Progenitor cell of endocrine pancreas (in vitro differentiated cells): Measurements from ENCODE around the gene ZNF747. TPM values are rescaled to one million over a fixed set of nuclear protein-coding genes. Genes with fewer than 3 reads are reported as not detected.
A peak's percentile ranks its signal among the peaks of the same experiment; 100 is the strongest.

ENCODE experiments used
- DNase-seq: peaks from one replicate; pipeline ENCODE4 v3.0.0; 2021; ENCODE audit warnings: low spot score; ENCODE audit not compliant: unreplicated experiment
- H3K27ac Mint-ChIP-seq: 2 replicates; pipeline ENCODE4 v1.8.0; 2021; ENCODE audit warnings: mild to moderate bottlenecking, moderate library complexity, mixed read lengths
- H3K27me3 Mint-ChIP-seq: 2 replicates; pipeline ENCODE4 v1.8.0; 2021; ENCODE audit warnings: mixed read lengths
- H3K36me3 Mint-ChIP-seq: 2 replicates; pipeline ENCODE4 v1.8.0; 2022; ENCODE audit warnings: mixed read lengths; ENCODE audit not compliant: insufficient read depth
- H3K4me1 Mint-ChIP-seq: 2 replicates; pipeline ENCODE4 v1.8.0; 2021; ENCODE audit warnings: low read depth, mixed read lengths
- H3K4me3 Mint-ChIP-seq: 2 replicates; pipeline ENCODE4 v1.8.0; 2021; ENCODE audit warnings: low read depth, mild to moderate bottlenecking, moderate library complexity, mixed read lengths
- H3K9me3 Mint-ChIP-seq: 2 replicates; pipeline ENCODE4 v1.8.0; 2021; ENCODE audit warnings: low read depth, mixed read lengths
- total RNA-seq: library from RNA; stranded (reverse); gene quantifications from 2 replicates; pipeline ENCODE4 v1.2.1, GENCODE V29; 2021
- TF ChIP-seq, protein P1 (sequence below): fragments of 200-600 bp; sonication (generic); IDR thresholded peaks from one replicate; pipeline ENCODE4 v1.5.0; 2021; ENCODE audit warnings: antibody characterized with exemption, mild to moderate bottlenecking; ENCODE audit not compliant: unreplicated experiment

The ZNF747 gene
- total RNA-seq, 1 donor from 2014 or later: 18.1 TPM

DNA sequence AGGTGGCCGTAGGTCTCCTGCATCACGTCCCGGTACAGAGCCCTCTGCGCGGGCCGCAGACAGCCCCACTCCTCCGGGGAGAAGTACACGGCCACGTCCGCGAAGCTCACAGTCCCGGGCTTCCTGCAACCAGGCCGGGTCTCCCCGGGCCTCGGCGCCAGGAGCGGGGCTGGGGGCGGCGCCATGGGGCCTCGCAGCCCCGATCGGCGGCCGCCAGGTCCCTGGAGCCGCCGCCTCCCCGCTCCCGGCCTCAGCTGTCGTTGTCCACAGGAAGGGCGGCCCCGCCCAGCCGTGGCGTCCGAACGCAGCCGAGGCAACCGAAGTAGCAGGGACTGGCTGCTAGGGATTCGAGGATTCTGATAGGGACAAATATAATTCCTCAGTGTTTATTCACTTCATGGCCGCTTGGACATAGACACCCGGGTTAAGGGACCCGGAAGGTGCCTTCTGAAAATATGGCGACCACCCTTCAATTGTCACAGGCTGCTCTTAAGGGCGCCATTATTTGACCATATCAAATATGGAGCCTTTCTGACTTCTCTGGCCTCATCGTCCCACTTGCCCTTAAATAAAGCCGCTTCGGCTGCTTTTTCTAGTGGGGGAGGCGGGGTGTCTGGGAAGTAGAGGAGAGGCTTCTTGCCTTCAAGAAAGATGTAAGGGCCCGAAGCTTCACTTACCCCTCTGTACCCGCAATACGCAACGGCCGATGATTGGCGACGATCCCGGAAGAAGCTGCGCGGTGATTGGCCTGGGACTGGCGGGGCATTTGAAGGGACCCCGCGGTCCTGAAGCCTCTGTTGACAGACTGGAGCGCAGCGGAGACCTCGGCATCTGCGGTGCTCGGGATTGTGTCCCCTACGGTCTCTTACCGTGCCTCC lies 37.0 kb upstream of the ZNF747 start, which contains the start of gene ZNF688:
Gene ZNF688 (minus strand): TSS at position 270 of the 878 bp plus-strand sequence. CDS start 85 bp downstream, at position 185.
- H3K4me3 Mint-ChIP-seq: peak within 1 kb of the TSS; percentile 81
- H3K4me1 Mint-ChIP-seq: peaks cover 27% of the 10 kb centered on the region
- DNase-seq: peak; percentile 72
- H3K27me3 Mint-ChIP-seq: no peaks in the 10 kb centered on the region
- peak within 1 kb of the TSS; percentile 95 for H3K27ac Mint-ChIP-seq
- H3K9me3 Mint-ChIP-seq: no peaks in the 10 kb centered on the region
- TF ChIP-seq, protein P1, sequence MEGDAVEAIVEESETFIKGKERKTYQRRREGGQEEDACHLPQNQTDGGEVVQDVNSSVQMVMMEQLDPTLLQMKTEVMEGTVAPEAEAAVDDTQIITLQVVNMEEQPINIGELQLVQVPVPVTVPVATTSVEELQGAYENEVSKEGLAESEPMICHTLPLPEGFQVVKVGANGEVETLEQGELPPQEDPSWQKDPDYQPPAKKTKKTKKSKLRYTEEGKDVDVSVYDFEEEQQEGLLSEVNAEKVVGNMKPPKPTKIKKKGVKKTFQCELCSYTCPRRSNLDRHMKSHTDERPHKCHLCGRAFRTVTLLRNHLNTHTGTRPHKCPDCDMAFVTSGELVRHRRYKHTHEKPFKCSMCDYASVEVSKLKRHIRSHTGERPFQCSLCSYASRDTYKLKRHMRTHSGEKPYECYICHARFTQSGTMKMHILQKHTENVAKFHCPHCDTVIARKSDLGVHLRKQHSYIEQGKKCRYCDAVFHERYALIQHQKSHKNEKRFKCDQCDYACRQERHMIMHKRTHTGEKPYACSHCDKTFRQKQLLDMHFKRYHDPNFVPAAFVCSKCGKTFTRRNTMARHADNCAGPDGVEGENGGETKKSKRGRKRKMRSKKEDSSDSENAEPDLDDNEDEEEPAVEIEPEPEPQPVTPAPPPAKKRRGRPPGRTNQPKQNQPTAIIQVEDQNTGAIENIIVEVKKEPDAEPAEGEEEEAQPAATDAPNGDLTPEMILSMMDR: peak; percentile 5
- H3K36me3 Mint-ChIP-seq: peaks cover 5% of the 10 kb centered on the region

DNA sequence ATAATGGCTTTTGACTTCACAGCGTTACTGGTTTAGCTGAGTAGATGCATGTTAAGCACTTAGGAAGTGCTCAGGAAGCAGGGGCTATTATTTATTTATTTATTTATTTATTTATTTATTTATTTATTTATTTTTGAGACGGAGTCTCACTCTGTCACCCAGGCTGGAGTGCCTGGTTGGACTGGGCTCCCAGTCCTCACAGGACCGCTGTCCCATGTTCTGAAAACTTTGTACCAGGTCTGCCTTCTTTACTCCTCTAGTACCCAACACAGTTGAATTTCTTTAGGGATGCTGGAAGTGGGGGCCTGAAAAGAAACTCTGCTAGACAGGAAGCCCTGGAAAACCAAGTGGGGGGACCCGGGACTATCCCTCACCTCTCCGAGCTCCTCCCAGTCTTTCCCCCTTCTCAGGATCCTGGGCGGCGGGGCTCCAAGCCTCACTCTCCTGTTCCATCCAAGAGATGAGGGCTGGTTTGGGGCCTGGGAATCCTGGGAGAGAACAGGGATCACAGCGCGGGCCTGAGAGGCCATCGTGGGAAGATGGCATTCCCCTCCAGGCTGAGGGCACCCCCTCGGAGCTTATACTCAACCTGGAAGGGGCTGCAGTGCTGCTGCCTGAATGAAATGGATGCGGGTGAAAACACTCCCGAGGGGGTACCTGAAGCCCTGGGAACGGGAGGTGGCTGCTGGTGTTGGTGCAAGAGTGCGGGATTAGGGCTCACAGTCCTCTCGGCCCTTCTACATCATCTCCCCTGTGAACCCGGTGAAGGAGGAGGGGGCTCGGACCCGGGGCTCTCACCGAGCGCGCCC lies 36.2 kb upstream of the ZNF747 start:
- Mint-ChIP-seq H3K9me3 (no peaks in the 10 kb centered on the region), H3K27ac (peak overlapping the region; percentile 95), H3K4me1 (peaks cover 34% of the 10 kb centered on the region), H3K36me3 (peaks cover 5% of the 10 kb centered on the region), H3K27me3 (no peaks in the 10 kb centered on the region), H3K4me3 (peak overlapping the region; percentile 81)
- no peak for DNase-seq
- TF ChIP-seq, protein P1: no peak

DNA sequence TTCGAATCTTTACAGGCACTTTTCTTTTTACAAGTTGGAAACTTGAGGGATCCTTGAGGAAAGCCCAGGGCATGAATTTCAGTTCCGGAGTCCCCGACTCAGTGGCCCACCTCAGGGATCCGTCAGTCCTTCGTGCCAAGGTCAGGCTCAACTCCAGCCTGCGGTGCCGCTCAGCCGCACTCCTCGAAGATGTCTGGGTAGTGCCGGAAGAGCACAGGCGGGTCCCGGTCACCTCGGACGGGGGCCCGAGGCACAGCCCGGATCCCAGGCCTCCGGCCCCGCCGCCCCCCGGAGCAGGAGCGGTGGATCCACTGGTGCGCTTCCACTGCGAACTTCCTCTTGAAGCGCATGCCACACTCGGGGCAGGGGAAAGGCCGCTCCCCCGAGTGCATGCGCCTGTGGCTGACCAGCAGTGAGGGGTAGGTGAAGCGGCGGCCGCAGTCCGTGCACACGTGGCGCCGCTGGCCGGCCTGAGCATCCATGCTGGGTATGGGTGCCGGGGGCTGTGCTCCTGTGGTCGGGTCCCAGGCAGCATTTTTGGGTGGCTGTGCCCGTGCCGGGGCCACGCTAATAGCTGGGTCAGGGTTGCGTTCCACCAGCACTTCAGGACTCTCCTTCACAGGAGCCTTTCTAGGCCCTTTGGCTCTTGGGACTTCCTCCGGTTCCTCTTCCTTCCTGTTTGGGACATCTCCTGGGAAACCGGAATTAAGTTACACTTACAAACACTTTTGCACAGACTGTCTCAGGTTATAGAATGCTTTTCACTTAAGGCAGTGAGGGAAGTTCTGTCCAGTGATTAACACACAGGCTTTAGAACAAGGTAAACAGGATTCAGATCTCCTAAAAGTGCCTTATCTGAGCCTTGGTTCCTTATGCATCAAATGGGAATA lies 35.3 kb upstream of the ZNF747 start:
- Mint-ChIP-seq H3K27me3 (no peaks in the 10 kb centered on the region), H3K4me1 (peaks cover 37% of the 10 kb centered on the region), H3K9me3 (no peaks in the 10 kb centered on the region), H3K36me3 (peaks cover 5% of the 10 kb centered on the region), H3K27ac (peak overlapping the region; percentile 74), H3K4me3 (peak overlapping the region; percentile 16)
- DNase-seq: no peak
- TF ChIP-seq, protein P1: no peak

DNA sequence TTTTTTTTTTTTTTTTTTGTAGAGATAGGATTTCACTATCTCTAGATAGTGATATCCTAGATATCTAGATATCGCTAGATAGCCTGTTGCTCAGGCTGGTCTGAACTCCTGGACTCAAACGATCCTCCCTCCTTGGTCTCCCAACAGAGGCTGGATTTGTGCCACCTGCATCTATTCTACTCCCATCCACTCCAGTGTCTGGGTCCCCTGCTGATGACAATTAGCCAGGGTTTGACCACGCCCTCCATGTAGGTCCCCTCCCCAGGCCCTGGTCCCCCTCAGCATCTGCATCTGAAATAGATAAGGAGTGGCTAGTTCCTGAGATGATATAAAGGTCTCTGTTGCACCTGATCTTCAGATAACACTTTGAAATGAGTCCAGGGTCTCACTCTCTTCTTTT lies 34.6 kb upstream of the ZNF747 start:
- H3K4me3 Mint-ChIP-seq: no peak overlapping the region
- H3K27me3 Mint-ChIP-seq: no peaks in the 10 kb centered on the region
- H3K9me3 Mint-ChIP-seq: no peaks in the 10 kb centered on the region

More for the DNA sequence above, 34.6 kb upstream of the ZNF747 start:
- TF ChIP-seq, protein P1: no peak
- no peak overlapping the region for H3K27ac Mint-ChIP-seq
- DNase-seq: no peak
- no peaks in the 10 kb centered on the region for H3K36me3 Mint-ChIP-seq
- peaks cover 32% of the 10 kb centered on the region for H3K4me1 Mint-ChIP-seq
